ENCODE data around the gene SIGLEC6. TPM values are rescaled to one million over a fixed set of nuclear protein-coding genes. Genes with fewer than 3 reads are reported as not detected.

SIGLEC6 gene
- polyA plus RNA-seq, 4 donors = 0.09 to 0.76 TPM; not detected in 2

DNA sequence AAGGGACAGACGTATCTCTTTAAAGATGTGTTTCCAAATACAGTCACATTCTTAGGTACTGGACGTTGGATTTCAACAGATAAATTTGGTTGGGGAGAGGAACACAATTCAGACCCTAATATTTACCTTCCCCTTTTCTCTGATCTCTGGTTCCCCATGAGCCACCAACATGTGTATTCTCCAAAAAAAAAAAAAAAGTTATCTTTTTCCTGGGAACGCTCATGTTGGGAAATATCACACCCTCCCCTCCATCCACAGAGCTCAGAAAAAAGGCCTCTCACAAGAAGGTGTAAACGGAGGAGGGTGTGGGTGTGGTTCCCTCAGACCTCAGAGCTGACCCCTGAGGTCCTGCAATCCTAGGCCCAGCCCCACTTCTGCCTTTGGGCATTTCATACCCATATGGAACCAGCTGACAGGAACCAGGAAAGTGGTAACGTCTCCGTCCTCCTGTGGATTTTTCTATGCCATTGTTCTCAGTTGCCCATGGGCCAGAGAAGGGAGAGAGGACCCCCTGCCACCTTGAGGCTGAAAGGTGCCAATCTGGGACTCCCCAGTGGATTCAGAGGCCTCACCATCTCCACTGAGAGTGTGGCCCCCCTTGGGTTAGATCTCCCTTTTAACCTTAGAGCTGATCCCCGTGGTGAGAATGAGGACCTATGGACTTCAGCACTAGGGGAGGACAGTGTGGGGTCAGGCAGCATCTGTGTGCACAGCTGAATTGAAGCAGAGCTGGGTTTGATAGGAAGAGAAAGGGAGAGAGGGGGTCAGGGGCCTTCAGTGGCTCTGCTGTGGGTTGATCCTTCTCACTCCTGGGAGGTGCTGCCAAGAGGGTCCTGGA lies 21.4 kb downstream of the SIGLEC6 start:
- DNase-seq = no peak
- H3K27me3 ChIP-seq (ENCODE audit: control insufficient read depth in 3 of 3, insufficient read depth in 3 of 3, low read length in 3 of 3) = peaks cover 0 to 7% (median 0%) of the 10 kb centered on the region in 3 donors
- no peaks in the 10 kb centered on the region for H3K36me3 ChIP-seq (ENCODE audit: control insufficient read depth in 3 of 3, insufficient read depth in 2 of 3, low read depth in 1 of 3, low read length in 3 of 3)
- no peak for FAIRE-seq
- H3K27ac ChIP-seq (ENCODE audit: low read depth in 1 of 3, low read length in 2 of 3) = no peak overlapping the region
- 55 to 59% (median 55%) methylated on average over 7 of the region's 7 CpGs for WGBS, 3 donors
- H3K9me3 ChIP-seq (ENCODE audit: control insufficient read depth in 2 of 2, insufficient read depth in 1 of 2, low read depth in 1 of 2, low read length in 1 of 2) = no peaks in the 10 kb centered on the region
- H3K4me3 ChIP-seq (ENCODE audit: low read depth in 1 of 3, low read length in 3 of 3) = no peak overlapping the region
- H3K4me1 ChIP-seq (ENCODE audit: control insufficient read depth in 3 of 3, insufficient read depth in 2 of 3, low read depth in 1 of 3, low read length in 2 of 3) = peaks cover 0 to 16% (median 2%) of the 10 kb centered on the region in 3 donors

DNA sequence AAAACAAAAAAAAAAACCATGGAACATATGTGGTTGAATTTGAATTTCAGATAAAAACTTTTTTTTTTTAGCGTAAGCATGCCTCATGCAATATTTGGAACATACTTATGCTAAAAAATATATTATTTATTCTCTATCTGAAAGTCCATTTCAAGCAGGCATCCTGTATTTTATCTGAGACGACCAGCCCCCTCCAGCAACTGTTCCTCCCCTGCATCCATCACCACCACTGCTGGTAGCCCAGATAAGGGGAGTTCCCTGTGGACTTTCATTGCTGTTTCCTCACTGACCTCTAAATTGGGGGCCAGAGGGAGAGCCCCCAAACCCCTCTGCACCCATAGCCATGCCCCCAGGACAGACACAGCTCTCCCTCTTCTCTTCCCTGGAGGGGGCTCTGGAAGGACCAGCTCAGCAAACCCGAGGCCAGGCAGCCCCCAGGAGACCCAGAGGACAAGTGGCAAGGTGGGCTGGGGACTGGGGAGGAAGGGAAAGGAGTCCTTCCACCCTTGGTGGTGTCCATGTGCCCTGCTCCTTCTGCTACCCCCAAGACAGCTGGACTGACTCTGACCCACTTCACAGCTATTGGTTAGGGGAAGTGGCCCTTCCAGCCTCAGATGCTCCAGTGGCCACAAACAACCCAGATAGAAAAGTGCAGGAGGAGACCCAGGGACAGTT lies 23.3 kb downstream of the SIGLEC6 start:
- Histone ChIP-seq H3K9me3 (ENCODE audit: control insufficient read depth in 2 of 2, insufficient read depth in 1 of 2, low read depth in 1 of 2, low read length in 1 of 2) (no peaks in the 10 kb centered on the region), H3K36me3 (ENCODE audit: control insufficient read depth in 3 of 3, insufficient read depth in 2 of 3, low read depth in 1 of 3, low read length in 3 of 3) (no peaks in the 10 kb centered on the region), H3K4me1 (ENCODE audit: control insufficient read depth in 3 of 3, insufficient read depth in 2 of 3, low read depth in 1 of 3, low read length in 2 of 3) (peaks cover 0 to 16% (median 2%) of the 10 kb centered on the region in 3 donors), H3K4me3 (ENCODE audit: low read depth in 1 of 3, low read length in 3 of 3) (no peak overlapping the region), H3K27me3 (ENCODE audit: control insufficient read depth in 3 of 3, insufficient read depth in 3 of 3, low read length in 3 of 3) (peaks cover 0 to 7% (median 0%) of the 10 kb centered on the region in 3 donors), H3K27ac (ENCODE audit: low read depth in 1 of 3, low read length in 2 of 3) (peak overlapping the region in 1 of 3 donors; percentile 78)
- DNase-seq = no peak
- no peak for FAIRE-seq
- WGBS, 3 donors = 49 to 50% (median 49%) methylated on average over 3 of the region's 3 CpGs

DNA sequence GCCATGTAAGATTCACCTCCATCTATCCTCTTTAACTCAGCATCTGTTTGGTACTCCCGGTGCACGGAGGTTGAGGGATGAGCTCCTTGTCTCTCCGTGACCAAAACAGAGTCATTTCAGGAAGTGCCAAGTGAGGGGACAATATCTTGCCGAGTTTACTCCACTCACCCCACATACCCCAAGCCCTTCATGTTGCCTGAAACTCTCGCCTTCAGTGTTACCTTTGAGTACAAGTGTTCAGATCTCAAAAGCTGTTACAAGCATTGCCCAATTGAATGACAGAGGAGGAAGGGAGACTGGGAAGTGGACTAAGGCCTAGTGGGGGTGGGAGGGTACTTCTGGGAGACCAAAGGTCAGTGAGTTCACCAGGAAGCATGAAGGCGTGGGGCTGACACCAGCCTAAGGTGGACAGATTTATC lies 23.8 kb downstream of the SIGLEC6 start:
- Histone ChIP-seq H3K27me3 (ENCODE audit: control insufficient read depth in 3 of 3, insufficient read depth in 3 of 3, low read length in 3 of 3) (peaks cover 0 to 3% (median 0%) of the 10 kb centered on the region in 3 donors), H3K36me3 (ENCODE audit: control insufficient read depth in 3 of 3, insufficient read depth in 2 of 3, low read depth in 1 of 3, low read length in 3 of 3) (no peaks in the 10 kb centered on the region), H3K4me1 (ENCODE audit: control insufficient read depth in 3 of 3, insufficient read depth in 2 of 3, low read depth in 1 of 3, low read length in 2 of 3) (peaks cover 0 to 16% (median 2%) of the 10 kb centered on the region in 3 donors), H3K4me3 (ENCODE audit: low read depth in 1 of 3, low read length in 3 of 3) (no peak overlapping the region), H3K27ac (ENCODE audit: low read depth in 1 of 3, low read length in 2 of 3) (peak overlapping the region; percentile 22 to 78 (median 78)), H3K9me3 (ENCODE audit: control insufficient read depth in 2 of 2, insufficient read depth in 1 of 2, low read depth in 1 of 2, low read length in 1 of 2) (no peaks in the 10 kb centered on the region)
- WGBS, 3 donors = 61 to 64% (median 63%) methylated on average over 6 of the region's 6 CpGs
- peak; percentile 67 to 80 for DNase-seq
- FAIRE-seq = no peak

DNA sequence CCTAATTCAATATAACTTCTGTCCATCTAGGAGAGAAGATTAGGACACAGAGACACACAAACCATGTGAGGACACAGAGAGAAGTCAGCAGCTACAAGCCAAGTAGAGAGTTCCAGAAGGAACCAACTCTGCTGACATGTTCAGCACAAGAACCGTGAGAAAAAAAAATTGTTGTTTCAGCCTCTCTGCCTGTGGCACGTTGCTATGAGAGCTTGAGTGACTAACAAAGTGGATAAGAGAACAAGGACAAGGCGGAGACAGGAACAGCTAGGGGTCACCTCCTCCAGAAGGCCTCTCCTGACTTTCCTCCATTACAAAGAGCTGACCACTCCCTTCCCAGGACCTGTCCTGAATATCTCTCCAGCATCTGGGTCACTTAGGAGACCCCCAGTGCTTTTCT lies 24.3 kb downstream of the SIGLEC6 start:
- H3K4me1 ChIP-seq (ENCODE audit: control insufficient read depth in 3 of 3, insufficient read depth in 2 of 3, low read depth in 1 of 3, low read length in 2 of 3) = peaks cover 0 to 16% (median 2%) of the 10 kb centered on the region in 3 donors
- WGBS, 3 donors = 39 to 52% (median 44%) methylated on average over 3 of the region's 3 CpGs

DNA sequence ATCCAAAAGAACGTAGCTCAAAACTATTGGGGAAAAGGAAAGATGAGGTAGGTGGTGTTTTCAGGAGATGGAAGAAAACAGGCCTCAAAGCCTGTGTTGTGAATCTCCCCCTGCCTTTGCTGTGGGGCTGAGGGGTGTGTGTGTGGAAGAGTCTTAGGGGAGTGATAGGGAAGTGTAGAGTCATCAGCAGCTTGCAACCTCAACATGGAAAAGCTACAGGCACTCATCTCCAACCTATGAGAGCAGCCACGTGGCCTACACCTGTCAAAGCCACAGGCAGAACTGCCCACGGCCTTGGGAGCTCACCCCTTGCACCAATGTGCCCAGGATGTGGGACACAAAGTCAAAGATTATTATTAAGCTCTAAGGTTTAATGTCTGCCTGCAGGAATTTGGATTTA lies 25.6 kb downstream of the SIGLEC6 start:
- no peaks in the 10 kb centered on the region for H3K36me3 ChIP-seq (ENCODE audit: control insufficient read depth in 3 of 3, insufficient read depth in 2 of 3, low read depth in 1 of 3, low read length in 3 of 3)
- H3K4me3 ChIP-seq (ENCODE audit: low read depth in 1 of 3, low read length in 3 of 3) = no peak overlapping the region
- H3K27ac ChIP-seq (ENCODE audit: low read depth in 1 of 3, low read length in 2 of 3) = no peak overlapping the region
- 39 to 52% (median 50%) methylated on average over 3 of the region's 3 CpGs for WGBS, 3 donors
- peaks cover 0 to 16% (median 2%) of the 10 kb centered on the region in 3 donors for H3K4me1 ChIP-seq (ENCODE audit: control insufficient read depth in 3 of 3, insufficient read depth in 2 of 3, low read depth in 1 of 3, low read length in 2 of 3)
- no peak for DNase-seq
- no peak for FAIRE-seq
- H3K27me3 ChIP-seq (ENCODE audit: control insufficient read depth in 3 of 3, insufficient read depth in 3 of 3, low read length in 3 of 3) = no peaks in the 10 kb centered on the region
- no peaks in the 10 kb centered on the region for H3K9me3 ChIP-seq (ENCODE audit: control insufficient read depth in 2 of 2, insufficient read depth in 1 of 2, low read depth in 1 of 2, low read length in 1 of 2)

More for the DNA sequence above, 24.3 kb downstream of the SIGLEC6 start:
- no peaks in the 10 kb centered on the region for H3K27me3 ChIP-seq (ENCODE audit: control insufficient read depth in 3 of 3, insufficient read depth in 3 of 3, low read length in 3 of 3)
- no peaks in the 10 kb centered on the region for H3K36me3 ChIP-seq (ENCODE audit: control insufficient read depth in 3 of 3, insufficient read depth in 2 of 3, low read depth in 1 of 3, low read length in 3 of 3)
- H3K27ac ChIP-seq (ENCODE audit: low read depth in 1 of 3, low read length in 2 of 3) = peak overlapping the region; percentile 22 to 78 (median 78)
- FAIRE-seq = no peak
- no peak overlapping the region for H3K4me3 ChIP-seq (ENCODE audit: low read depth in 1 of 3, low read length in 3 of 3)
- peak in 1 of 2 donors; percentile 40 for DNase-seq
- no peaks in the 10 kb centered on the region for H3K9me3 ChIP-seq (ENCODE audit: control insufficient read depth in 2 of 2, insufficient read depth in 1 of 2, low read depth in 1 of 2, low read length in 1 of 2)

DNA sequence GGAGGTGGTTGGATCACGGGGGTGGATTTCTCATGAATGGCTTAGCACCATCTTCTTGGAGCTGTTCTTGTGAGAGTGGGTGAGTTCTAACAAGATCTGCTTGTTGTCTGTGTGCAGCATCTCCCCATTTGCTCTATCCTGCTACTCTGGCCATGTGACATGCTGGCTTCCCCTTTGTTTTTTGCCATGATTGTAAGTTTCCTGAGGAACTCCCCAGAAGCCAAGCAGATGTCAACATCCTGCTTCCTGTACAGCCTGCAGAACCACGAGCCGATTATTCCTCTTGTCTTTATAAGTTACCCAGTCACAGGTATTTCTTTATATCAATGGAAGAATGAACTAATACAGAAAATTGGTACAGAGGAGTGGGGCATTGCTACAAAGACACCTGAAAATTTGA lies 27.6 kb downstream of the SIGLEC6 start:
- Histone ChIP-seq H3K4me1 (ENCODE audit: control insufficient read depth in 3 of 3, insufficient read depth in 2 of 3, low read depth in 1 of 3, low read length in 2 of 3) (peaks cover 0 to 16% (median 2%) of the 10 kb centered on the region in 3 donors), H3K4me3 (ENCODE audit: low read depth in 1 of 3, low read length in 3 of 3) (no peak overlapping the region), H3K27ac (ENCODE audit: low read depth in 1 of 3, low read length in 2 of 3) (no peak overlapping the region), H3K9me3 (ENCODE audit: control insufficient read depth in 2 of 2, insufficient read depth in 1 of 2, low read depth in 1 of 2, low read length in 1 of 2) (no peaks in the 10 kb centered on the region), H3K27me3 (ENCODE audit: control insufficient read depth in 3 of 3, insufficient read depth in 3 of 3, low read length in 3 of 3) (no peaks in the 10 kb centered on the region), H3K36me3 (ENCODE audit: control insufficient read depth in 3 of 3, insufficient read depth in 2 of 3, low read depth in 1 of 3, low read length in 3 of 3) (no peaks in the 10 kb centered on the region)
- FAIRE-seq = no peak
- WGBS, 3 donors = 49 to 56% (median 52%) methylated on average over 3 of the region's 3 CpGs
- no peak for DNase-seq

DNA sequence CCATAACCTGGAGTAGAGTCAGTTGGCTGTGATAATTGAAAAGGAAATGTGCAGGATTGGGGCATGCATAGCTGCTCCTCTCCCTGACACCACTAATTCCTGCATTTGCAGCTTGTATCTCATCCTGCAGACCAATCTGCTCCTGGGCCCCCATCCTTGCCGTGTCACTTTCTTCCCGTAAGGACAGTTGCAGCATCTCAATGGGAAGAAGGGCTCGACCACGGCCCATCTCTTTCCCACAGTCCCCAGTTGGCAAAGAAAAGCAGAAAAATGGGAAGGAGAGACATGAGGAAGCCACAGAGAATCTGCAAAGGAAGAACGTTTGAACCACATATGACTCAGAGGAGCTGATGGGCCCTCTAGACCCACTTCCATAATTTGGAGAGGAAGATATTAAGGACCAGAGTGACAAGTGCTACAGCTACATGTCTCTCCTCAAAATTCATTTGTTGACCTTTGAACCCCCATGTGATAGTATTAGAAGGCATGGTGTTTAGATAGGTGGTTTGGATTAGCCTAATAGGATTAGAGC lies 28.1 kb downstream of the SIGLEC6 start:
- no peak for DNase-seq
- no peaks in the 10 kb centered on the region for H3K9me3 ChIP-seq (ENCODE audit: control insufficient read depth in 2 of 2, insufficient read depth in 1 of 2, low read depth in 1 of 2, low read length in 1 of 2)
- FAIRE-seq = no peak
- no peaks in the 10 kb centered on the region for H3K27me3 ChIP-seq (ENCODE audit: control insufficient read depth in 3 of 3, insufficient read depth in 3 of 3, low read length in 3 of 3)
- no peak overlapping the region for H3K27ac ChIP-seq (ENCODE audit: low read depth in 1 of 3, low read length in 2 of 3)
- no peak overlapping the region for H3K4me3 ChIP-seq (ENCODE audit: low read depth in 1 of 3, low read length in 3 of 3)
- 73 to 81% (median 75%) methylated on average over 5 of the region's 5 CpGs for WGBS, 3 donors
- H3K4me1 ChIP-seq (ENCODE audit: control insufficient read depth in 3 of 3, insufficient read depth in 2 of 3, low read depth in 1 of 3, low read length in 2 of 3) = peaks cover 0 to 14% (median 2%) of the 10 kb centered on the region in 3 donors
- H3K36me3 ChIP-seq (ENCODE audit: control insufficient read depth in 3 of 3, insufficient read depth in 2 of 3, low read depth in 1 of 3, low read length in 3 of 3) = no peaks in the 10 kb centered on the region

DNA sequence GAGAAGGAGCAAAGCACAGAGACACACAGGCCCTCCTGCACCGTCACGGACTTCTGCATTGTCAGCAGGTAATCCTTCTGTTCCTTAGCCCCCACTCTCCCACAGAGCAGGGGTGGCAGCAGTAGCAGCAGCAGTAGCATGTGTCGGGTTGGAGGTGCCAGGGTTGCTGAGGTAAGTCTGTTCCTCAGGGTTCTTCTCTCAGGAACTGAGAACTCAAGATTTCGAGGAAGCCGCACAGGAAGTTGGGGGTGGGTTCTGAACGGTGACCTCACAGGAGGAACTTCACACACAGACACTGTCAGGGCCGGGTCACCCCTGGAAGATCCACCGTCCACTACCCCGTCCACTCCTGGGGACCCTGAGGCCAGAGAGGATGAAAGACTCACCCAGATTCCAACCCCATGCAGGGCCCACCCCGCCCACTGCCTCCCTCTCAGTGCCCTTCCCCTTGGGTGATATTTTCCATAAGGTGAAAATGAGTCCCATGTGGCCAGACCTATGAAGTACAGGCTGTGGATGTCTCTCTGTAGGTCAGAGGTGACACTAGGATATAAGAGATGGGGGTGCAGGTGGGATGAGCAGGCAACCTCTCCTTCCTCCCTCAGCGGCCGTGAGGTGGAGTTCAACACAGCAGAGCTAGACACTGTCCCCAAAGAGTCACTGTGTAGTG lies 29.7 kb downstream of the SIGLEC6 start, which contains the start of gene SIGLEC12:
Gene SIGLEC12, minus strand, starts transcription at position 207 of the 670 bp plus-strand sequence. Its CDS starts 67 bp downstream, at position 140.
- peaks cover 0 to under 1% (median 0%) of the 10 kb centered on the region in 3 donors for H3K27me3 ChIP-seq (ENCODE audit: control insufficient read depth in 3 of 3, insufficient read depth in 3 of 3, low read length in 3 of 3)
- H3K9me3 ChIP-seq (ENCODE audit: control insufficient read depth in 2 of 2, insufficient read depth in 1 of 2, low read depth in 1 of 2, low read length in 1 of 2) = no peaks in the 10 kb centered on the region
- FAIRE-seq (no peak), DNase-seq (no peak)
- 56 to 90% (median 60%) methylated on average over 10 to 12 of the region's 12 CpGs for WGBS, 3 donors
- H3K4me1 ChIP-seq (ENCODE audit: control insufficient read depth in 3 of 3, insufficient read depth in 2 of 3, low read depth in 1 of 3, low read length in 2 of 3) = peaks cover 0 to 3% (median 0%) of the 10 kb centered on the region in 3 donors
- no peak within 1 kb of the TSS for H3K4me3 ChIP-seq (ENCODE audit: low read depth in 1 of 3, low read length in 3 of 3)
- H3K36me3 ChIP-seq (ENCODE audit: control insufficient read depth in 3 of 3, insufficient read depth in 2 of 3, low read depth in 1 of 3, low read length in 3 of 3) = no peaks in the 10 kb centered on the region
- peak within 1 kb of the TSS in 1 of 3 donors; percentile 44 for H3K27ac ChIP-seq (ENCODE audit: low read depth in 1 of 3, low read length in 2 of 3)
